Endothelial cell of hepatic sinusoid (primary cell): ENCODE measurements around the gene PTPRD.

ENCODE experiments used
- in situ Hi-C: cut with HindIII; loops from 2 replicates; pipeline ENCODE4 v1.10.0; 2017; ENCODE audit warnings: low sequenced_read_pairs

Gene PTPRD

DNA sequence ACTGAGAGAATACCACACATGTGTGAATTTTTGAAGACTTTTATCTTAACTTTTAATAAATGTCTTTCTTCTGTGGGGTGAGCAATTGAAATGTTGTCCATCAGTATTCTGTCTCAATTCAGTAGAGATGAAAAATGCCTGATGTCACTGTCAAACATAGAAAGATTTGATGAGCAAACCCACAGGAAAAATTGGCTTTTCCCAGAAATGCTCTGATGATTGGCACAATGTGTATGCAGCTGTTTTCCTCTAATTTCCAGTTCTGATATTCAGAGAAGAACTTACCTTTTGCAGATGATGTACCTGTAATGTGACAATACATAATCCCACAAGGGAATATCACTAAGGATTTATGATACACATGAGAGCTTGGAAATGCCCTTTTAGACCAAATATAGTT, 340.0 kb downstream of the PTPRD start:
- in situ Hi-C loops = no loop called here

DNA sequence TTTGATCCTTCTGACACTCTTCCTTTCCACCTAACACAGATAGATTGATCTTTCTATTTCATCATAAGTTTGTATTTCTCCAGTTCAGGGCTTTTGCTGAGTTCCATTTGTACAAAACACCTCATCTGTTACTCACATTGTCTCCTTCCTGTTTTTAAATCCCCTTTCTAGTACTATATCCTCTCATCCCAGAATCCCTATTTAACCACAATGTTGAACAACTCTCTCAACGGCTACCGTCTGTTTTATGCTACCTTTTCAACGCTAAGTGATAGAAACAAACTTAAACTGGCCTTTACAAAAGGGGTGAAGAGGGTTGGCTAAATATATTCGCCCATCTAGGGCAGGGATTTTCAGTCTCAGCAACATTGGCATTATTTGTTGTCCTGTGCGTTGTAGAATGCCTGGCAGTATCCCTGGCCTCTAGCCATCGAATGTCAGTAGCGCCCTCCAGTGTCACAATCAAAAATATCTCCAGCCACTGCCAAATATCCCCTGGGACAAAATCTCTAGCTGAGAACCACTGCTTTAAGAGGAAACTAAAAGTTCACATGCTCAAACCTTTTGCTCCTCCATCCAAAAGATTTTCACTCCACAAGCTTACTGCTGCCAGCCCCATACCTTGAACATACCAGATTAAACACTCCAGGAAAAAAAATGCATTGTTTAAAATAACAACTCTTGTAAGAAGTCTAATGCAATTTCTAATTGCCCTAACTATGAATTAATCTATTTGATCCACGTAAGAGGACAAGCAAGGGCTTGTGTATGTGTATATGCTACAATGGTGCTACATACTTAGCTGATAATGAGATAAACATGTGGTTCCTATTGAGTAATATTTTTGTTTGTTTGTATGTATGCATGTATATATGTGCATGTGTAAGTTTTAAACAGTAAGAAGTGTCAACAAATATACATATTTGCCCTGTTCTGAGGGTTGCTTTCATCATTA, 344.0 kb downstream of the PTPRD start:
- in situ Hi-C loops = no loop called here

GRCh38 chr9:10265153-10265631, 347.6 kb downstream of the PTPRD start:
- in situ Hi-C loops = no loop called here

DNA sequence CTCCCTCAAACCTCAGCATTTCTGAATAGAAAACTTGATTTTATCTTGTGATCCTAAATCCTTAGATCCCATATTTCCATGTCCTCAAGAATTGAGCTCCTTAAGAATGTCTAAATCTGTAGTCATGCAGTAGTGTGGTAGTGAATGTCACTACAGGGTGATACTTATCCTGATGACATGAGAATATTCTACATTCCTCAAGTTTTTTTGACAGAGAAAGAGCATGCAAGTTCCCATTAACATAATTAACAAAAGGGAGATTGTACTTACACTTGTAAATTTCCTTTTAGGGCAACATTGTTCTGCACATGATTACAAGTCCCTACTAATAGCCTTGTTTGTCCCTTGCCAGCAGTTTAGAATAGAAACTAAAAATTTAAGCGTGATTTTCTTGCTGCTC, 352.3 kb downstream of the PTPRD start:
- in situ Hi-C loops = no loop called here

DNA sequence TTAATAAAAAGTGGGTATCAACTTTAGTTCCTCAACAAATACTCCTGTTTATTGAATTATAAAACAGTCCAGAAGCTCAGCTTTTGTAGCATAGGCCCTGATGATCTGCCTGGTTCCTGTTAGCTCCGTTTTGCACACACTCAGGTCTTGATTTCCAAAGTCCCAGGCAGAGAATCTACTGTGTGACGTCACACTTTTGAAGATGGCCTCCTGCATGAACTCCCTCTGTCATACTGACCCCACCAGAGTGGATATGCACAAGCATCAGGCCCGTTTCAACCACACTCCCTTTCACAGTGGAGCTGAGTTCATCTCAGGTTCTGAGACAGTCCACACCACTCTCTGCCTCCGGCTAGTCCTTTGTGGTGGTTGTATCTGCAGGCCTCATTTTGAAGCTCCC, 353.1 kb downstream of the PTPRD start:
- in situ Hi-C loops = no loop called here

DNA sequence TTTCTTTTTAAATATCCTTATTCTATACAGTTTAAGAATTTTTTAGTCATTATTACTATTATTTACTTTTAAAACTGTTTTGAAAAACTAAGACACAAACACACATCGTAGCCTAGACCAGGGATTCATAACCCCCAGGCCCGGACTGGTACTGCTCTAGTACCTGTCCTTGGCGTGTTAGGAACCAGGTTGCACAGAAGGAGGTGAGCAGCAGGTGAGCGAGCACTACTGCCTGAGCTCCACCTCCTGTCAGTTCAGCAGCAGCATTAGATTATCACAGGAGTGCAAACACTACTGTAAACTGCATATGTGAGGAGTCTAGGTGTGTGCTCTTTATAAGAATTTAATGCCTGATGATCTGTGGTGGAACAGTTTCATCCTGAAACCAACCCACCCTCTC, 357.0 kb downstream of the PTPRD start:
- in situ Hi-C loops = no loop called here

- in situ Hi-C loops = no loop called here
Observed at GRCh38 chr9:10254338-10254737, 358.5 kb downstream of the PTPRD start.

GRCh38 chr9:10253341-10253740, 359.5 kb downstream of the PTPRD start:
- in situ Hi-C loops = no loop called here

GRCh38 chr9:10252174-10252573, 360.6 kb downstream of the PTPRD start:
- in situ Hi-C loops = no loop called here

DNA sequence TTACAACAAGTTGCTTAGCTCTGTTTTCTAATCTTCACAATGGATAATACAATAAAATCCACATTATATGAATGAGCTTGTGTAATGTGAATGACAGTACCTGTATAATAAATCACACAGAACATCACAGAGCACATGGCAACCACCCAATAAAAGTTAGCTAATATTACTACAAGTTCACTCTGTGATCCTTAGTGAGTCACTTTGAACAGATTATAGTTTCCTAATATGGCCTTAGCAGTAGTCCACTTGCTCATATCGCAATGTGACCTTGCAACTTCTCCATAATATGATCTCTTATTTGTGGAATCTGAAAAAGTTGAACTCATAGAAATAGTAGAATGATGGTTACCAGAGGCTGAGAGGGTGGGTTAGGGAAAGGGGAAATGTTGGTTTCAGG, 361.3 kb downstream of the PTPRD start:
- in situ Hi-C loops = no loop called here

- in situ Hi-C loops = no loop called here
Observed at GRCh38 chr9:10250219-10250618, 362.6 kb downstream of the PTPRD start.

DNA sequence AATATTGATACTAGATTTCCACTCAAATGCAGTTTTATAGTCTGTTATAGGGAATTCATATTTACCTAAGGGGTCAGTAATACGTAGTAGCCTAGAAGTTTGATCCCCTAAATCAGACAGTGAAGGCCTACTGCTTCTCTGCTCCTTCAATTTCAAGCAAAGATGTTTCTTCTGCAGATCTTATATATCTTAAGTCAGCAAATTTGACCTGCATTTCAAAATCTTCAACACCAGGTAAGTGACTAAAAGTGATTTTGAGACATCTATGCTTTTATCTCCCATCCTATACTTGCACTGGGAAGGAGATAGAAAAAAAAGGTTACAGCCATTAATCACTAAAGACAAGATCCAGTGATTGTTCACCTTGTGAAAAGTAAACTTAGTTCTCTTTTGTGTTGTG, 363.9 kb downstream of the PTPRD start:
- in situ Hi-C loops = no loop called here

DNA sequence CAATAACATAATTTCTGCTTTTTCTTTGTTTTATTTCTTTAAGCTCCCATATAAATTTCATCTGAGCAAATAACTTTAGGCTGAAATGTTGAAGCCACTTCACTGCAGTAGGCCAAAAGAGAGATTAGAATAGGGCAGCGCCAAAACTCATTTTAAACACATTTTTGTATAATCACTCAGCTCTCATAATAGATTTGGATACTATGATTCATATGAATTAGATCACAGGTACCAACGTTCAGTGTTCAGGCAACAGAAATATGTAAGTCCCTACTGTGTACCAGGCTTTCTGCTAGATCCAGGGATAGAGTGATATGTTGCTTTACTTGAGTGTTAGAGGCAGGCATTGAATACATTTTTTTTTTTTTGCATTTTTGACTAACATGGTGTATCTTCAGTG, 370.5 kb downstream of the PTPRD start:
- in situ Hi-C loops = no loop called here

DNA sequence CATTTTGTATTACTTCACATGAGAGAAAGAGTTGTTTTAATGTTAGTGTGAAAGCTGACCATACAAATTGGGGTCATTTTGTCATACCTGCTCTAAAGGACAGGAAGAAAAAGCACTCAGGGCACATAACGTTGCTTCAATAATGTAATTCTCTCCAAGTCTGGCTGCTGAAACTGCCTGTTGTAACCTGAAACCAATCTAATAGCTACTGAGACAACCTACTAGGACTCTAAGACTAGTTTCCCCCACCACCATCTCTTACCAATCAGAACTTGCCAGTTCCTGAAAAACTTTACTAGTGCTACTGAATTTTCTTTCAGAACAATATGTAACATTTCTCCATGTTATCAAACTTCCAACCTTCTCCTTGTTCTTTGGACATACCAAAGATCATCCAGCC, 374.7 kb downstream of the PTPRD start:
- in situ Hi-C loops = no loop called here

- in situ Hi-C loops = no loop called here
Observed at GRCh38 chr9:10237584-10237983, 375.2 kb downstream of the PTPRD start.

- in situ Hi-C loops = no loop called here
Observed at GRCh38 chr9:10236161-10236560, 376.6 kb downstream of the PTPRD start.

DNA sequence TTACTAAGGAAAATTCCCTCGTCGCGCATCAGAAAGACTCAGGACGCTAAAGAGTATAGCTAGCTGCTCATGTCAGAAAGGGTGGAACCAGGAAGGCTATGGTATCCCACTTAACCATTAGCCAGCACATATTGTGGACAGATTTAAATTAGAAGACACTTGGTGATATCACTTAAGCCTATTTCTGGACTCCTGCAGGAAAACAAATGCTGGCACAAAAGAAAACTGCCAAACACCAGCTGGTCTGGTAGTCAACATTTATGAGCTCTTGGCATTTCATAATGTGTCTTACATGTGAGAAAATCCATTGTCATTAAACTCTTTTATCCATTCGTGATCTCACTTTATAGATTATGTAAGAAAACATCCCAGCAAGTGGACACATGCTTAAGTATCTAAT, 377.4 kb downstream of the PTPRD start:
- in situ Hi-C loops = no loop called here

- in situ Hi-C loops = no loop called here
Observed at GRCh38 chr9:10232352-10232930, 380.4 kb downstream of the PTPRD start.

DNA sequence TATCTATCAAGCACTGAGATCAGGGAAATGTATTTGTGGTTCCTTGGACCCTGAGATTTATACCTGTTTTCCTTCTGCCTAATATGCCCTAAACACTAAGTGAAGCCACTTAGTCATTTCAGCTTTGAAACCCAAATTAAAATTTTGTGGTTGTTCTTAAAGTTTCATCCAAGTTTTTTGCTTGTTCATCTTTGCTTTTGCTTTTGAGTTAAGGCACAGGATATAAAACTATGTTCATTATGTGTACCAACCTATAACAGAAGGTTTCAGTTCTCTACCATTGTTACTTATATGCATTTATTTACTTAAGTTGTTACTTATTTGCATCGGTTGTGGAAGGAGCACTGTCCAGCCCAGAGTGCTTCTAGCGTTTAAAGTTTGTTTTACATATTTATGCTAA, 382.3 kb downstream of the PTPRD start:
- in situ Hi-C loops = no loop called here

GRCh38 chr9:10228082-10228481, 384.7 kb downstream of the PTPRD start:
- in situ Hi-C loops = no loop called here

- in situ Hi-C loops = no loop called here
Observed at GRCh38 chr9:10226996-10227395, 385.8 kb downstream of the PTPRD start.

- in situ Hi-C loops = no loop called here
Observed at GRCh38 chr9:10212702-10213101, 400.1 kb downstream of the PTPRD start.
